Measurements from ENCODE around the gene C11orf68.

GRCh38 chr11:65962141-65962564 lies 43.3 kb upstream of the C11orf68 start:
- TF ChIP-seq, protein P1, sequence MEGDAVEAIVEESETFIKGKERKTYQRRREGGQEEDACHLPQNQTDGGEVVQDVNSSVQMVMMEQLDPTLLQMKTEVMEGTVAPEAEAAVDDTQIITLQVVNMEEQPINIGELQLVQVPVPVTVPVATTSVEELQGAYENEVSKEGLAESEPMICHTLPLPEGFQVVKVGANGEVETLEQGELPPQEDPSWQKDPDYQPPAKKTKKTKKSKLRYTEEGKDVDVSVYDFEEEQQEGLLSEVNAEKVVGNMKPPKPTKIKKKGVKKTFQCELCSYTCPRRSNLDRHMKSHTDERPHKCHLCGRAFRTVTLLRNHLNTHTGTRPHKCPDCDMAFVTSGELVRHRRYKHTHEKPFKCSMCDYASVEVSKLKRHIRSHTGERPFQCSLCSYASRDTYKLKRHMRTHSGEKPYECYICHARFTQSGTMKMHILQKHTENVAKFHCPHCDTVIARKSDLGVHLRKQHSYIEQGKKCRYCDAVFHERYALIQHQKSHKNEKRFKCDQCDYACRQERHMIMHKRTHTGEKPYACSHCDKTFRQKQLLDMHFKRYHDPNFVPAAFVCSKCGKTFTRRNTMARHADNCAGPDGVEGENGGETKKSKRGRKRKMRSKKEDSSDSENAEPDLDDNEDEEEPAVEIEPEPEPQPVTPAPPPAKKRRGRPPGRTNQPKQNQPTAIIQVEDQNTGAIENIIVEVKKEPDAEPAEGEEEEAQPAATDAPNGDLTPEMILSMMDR (IDR thresholded peaks at IDR 0.05; ENCODE audit: insufficient read depth, low read depth, low read length): no peak
- no peak for TF ChIP-seq EZH2 (IDR thresholded peaks at IDR 0.05; ENCODE audit: insufficient read depth, low read length)
